Stimulated activated CD8-positive, alpha-beta memory T cell treated with anti-CD3 and anti-CD28 coated beads, Interleukin-4, amount 100 ng/mL, for 4 hours (primary cell): ENCODE results near the gene HPCAL4.
A peak's percentile ranks its signal among the peaks of the same experiment; 100 is the strongest.

Experiments used
- DNase-seq, 2 donors: peaks; one replicate each; pipeline ENCODE4 v3.0.0-alpha.2; 2020; ENCODE audit warnings: low read depth in 2 of 2, low spot score in 1 of 2

HPCAL4 gene

DNA sequence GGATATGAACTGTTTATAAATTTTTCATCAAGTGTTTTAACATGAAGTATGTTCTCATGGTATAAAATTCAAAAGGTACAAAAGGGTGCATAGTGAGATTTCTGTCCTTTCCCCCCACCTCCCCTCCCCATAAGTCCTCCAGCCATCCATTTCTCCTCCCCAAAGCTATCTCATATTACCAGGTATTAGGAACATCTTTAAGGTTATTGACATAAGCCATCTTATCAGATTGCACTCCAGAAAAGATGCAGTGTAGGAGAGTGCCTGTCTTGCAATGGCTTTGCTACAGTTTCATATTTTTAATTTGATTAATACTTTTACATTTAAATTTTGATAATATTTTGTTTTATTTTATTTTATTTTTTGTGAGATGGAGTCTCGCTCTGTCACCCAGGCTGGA is 13.5 kb upstream of the HPCAL4 start:
- no peak for DNase-seq

- no peak for DNase-seq
Observed at GRCh38 chr1:39701049-39701439, 9.8 kb upstream of the HPCAL4 start.

- no peak for DNase-seq
Observed at GRCh38 chr1:39700348-39700747, 9.1 kb upstream of the HPCAL4 start.

DNA sequence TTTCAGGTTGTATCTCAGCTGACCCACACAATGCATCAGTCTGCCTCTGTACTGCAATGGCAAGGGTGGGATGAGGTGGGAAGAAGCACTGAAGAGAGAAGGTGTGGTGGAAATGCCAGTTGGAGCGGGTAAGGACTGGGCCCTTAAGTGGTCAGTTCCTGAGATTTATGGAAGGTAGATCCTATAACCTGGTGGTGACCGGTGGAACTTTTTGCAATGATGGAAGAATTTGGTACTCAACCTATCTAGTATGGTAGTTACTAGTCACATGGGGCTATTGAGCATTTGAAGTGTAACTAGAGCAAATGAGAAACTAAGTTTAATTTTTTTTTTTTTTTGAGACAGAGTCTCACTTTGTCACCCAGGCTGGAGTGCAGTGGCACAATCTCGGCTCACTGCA is 8.2 kb upstream of the HPCAL4 start:
- DNase-seq: no peak

DNA sequence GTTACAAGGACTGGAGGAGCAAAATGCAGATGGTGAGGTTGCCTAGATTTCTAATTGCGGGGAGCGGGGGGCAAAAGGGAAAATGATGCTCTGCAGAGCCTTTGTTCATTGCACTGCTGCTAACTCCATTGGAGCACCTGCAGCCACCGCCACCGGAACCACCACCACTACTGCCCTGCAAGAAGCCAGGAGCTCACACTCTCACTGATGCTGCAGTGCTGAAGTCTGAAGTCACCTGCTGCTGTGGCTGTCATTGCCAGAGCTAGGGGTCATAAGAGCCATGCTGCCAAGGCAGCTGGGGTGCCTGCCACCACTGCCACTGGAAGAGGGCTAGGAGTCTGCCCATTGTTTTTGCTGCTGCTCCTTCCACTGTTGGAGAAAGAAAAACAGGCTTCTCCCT is 7.3 kb upstream of the HPCAL4 start:
- no peak for DNase-seq

DNA sequence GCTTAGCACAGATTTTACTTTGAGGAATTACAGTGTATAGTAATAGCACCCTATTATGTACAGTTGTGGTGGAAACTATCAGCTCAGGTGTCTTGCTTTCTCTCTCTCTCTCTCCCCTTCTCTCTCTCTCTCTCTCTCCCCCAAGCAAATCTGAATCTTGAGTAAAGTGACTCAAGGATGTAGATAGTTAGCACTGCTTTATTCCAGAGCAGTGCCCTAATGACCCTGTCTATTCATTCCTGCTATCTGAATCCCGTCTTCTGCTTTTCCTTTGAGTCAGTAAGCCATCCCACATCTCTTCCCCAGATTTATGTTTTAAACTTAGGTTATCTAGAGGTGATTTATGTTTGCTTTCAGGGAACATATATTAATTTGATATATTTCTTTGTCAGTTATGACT is 5.2 kb upstream of the HPCAL4 start:
- no peak for DNase-seq

- no peak for DNase-seq
Observed at GRCh38 chr1:39695016-39695415, 3.8 kb upstream of the HPCAL4 start.

GRCh38 chr1:39694026-39694425 is 2.8 kb upstream of the HPCAL4 start:
- no peak for DNase-seq

DNA sequence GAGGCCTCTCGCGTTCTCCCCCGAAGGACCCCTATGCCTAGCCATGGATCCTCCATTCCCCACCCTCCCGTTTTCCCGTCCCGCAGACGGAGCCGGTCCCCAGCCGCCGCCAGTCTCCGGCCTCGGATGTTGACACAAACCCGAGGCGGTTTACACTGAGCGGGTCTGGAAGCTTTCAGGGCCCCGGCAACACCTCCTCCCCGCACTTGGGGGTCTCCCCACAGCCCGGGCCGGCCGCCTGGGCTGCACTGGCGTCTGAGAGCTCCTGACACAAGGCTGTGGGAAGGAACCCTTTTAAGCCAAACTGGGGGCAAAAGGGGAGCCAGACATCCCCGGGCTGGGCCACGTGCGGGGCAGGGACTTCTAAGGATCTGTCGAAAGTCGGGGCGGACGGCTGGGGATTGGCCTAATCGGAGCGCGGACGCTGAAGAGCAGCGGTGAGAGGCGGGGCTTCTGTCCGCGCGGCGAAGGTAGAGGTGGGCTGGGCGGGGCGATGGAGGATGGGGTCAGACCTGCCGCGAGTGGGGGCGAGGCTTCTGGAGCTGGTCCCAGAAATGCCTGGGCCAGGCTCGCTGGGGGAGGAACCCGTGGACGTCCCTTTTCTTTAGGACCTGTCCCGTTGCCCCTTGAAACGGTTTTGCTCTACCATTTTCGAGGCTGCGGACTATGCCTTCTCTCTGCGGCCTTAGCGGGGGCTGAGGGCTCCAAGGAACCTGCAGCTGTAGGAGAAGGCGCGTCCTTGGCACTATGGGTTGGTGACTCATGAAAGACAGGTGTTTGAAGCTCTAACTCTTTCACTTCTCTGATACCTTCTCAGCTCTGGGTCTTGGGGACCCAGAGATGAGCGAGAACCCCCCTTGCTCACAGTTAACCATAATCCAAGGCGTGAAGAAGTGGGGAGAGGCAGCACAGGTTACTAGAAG is 1.2 kb upstream of the HPCAL4 start:
- DNase-seq: no peak

DNA sequence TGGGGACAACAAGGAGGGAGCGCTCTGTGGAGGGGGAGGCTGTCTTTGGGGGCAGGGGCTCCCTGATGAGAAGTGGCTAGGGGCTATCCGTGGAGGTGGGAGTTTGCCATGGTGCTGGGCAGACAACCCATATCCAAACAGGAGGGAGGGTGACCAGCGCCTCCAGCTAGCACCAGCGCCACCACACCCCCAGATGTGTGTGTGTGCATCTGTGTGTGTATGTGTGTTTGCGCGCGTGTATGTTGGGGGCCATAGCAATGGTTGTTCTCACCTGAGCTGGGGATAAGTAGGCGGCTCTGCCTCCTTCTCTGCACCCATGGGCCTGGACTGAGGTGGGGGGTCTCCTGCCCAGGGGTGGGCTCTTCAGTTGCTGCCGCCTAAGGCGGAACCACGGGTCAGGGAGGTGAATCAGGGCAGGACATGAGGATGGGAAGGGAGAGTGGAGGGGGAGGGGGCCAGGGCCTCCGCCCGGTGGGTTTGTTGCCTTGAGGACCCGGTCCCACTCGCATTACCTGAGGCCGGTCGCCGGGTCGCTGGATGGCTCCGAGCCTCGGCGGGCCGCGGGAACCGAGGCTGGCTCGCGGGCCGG is 345 bp downstream of the HPCAL4 start:
- no peak for DNase-seq

GRCh38 chr1:39690225-39690624 is 1.0 kb downstream of the HPCAL4 start:
- DNase-seq: no peak

- no peak for DNase-seq
Observed at GRCh38 chr1:39689635-39690034, 1.6 kb downstream of the HPCAL4 start.

- DNase-seq: no peak
Observed at GRCh38 chr1:39689214-39689613, 2.0 kb downstream of the HPCAL4 start.

DNA sequence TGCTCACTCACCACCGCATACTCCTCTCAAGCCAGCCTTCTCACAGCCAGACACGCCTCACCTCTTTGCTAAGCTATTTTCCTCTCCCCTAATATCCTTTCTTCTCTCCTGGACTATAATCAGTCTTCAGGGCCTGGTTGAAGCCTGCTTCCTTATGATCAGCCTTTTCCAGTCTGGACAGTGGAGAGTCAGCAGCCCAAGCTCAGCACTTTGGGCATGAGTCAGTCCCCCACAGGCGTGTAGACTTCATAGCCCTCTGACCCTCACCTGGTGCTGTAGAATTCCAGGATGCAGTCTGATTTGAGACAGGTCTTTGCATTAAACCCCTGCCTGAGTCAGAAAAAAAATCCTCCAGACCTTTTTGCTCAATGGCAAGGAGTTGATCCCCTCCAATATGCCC is 2.5 kb downstream of the HPCAL4 start:
- DNase-seq: no peak

GRCh38 chr1:39687243-39687642 is 4.0 kb downstream of the HPCAL4 start:
- no peak for DNase-seq

DNA sequence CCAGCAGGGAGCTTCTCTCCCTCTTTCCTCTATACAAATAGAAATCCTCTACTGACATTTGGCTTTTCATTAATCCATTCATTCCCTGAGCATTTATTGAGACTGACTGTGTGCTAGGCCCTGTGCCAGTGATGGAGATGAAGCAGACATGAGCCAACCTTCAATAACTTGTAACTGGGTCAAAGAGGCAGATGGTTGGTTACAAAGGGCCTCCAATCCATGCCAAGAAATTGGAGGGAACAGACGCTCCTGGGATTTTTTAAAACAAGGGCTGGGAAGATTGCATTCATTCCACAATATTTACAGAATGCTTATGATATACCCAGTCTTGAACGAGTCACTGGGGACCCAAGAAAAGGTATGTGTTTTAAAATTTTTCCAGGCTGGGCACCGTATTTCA is 6.2 kb downstream of the HPCAL4 start:
- DNase-seq: no peak

DNA sequence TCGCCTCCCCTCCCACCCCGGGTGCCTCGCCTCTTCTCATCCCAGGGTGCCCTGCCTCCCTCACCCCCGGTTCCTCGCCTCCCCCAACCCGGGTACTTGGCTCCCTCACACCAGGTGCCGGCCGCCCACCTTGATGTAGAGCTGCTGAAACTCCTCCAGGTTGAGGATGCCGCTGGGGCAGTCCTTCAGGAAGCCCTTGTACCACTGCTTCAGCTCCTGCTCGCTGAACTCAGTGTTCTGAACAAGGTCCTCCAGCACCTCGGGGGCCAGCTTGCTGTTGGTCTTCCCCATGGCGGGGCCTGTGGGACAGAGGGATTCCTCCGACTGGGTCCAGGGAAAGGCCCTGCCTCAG is 6.9 kb downstream of the HPCAL4 start:
- no peak for DNase-seq

DNA sequence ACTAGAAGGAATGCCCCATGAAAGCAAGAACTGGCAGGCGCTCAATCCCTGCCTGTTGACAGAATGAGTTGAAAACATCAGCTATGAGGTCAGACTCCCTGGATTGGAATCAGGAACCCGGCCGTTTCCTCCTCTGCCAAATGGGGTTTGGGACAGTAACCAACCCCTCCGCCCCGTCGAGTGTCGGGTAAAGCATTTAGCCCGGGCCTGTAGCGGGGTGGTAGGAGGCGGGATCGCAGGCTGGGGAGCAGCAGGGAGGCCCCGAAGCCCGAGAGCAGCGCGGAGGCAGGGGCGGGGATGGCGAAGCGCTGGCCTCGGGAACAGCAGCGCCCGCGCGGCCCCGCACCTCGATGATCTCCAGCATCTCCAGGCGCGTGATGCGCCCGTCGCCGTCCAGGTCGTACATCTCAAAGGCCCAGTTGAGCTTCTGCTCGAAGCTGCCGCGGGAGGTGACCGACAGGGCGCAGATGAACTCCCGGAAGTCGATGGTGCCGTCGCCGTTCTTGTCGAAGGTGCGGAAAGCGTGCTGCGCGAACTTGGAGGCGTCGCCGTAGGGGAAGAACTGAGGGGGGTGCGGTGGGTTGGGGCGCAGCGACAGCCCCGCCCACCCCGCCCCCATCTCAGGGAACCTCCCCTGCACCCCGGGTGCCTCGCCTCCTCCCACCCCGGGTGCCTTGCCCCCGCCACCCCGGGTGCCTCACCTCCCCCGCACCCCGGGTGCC is 7.5 kb downstream of the HPCAL4 start:
- peak in 1 of 2 donors; percentile 5 for DNase-seq

GRCh38 chr1:39681999-39682398 is 9.2 kb downstream of the HPCAL4 start:
- DNase-seq: no peak

- DNase-seq: no peak
Observed at GRCh38 chr1:39681294-39681693, 9.9 kb downstream of the HPCAL4 start.

DNA sequence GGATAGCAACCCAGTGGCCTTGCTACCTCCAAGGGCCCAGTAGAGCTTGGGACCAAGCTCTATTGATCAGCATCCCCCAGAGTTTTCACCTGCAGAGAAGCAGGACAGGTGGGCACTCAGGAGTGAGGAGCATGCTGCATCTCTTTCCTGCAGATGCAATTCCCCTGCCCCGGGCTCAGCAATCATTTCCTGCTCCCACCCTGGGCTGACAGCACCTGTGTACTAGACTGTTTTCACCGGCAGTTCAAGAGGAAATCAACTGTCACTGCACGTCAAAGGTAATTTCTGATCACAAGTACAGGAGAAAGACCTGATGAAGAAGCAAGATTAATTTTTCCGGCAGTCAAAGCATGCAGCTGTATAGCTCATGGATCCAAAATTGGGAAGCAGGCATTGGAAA is 10.5 kb downstream of the HPCAL4 start:
- DNase-seq: no peak

GRCh38 chr1:39679821-39680220 is 11.4 kb downstream of the HPCAL4 start:
- DNase-seq: no peak
